ENCODE results near the gene ACVRL1. TPM values are rescaled to one million over a fixed set of nuclear protein-coding genes. Genes with fewer than 3 reads are reported as not detected.
"Not testable (repeated sequence)": the region's sequence is repeated elsewhere in the genome, so short reads cannot be mapped to it uniquely, and the experiment has no call there.

The ACVRL1 gene
- total RNA-seq, 2 donors from 2014 or later: not detected

- Mint-ChIP-seq H3K4me1 (ENCODE audit: low read depth) (peaks cover 25% of the 10 kb centered on the region), H3K36me3 (ENCODE audit: insufficient read depth in 2 of 2) (peaks cover 2 to 6% of the 10 kb centered on the region in 2 donors), H3K27me3 (ENCODE audit: low read depth) (no peaks in the 10 kb centered on the region), H3K4me3 (no peak overlapping the region), H3K9me3 (peaks cover 0 to 9% of the 10 kb centered on the region in 2 donors), H3K27ac (peak overlapping the region; percentile 41)
- DNase-seq: peak; percentile 17 to 22
- peak; percentile 50 to 59 for ATAC-seq (replicated peaks in 1 of 2)
Measured at GRCh38 chr12:51884676-51885229, 22.6 kb upstream of the ACVRL1 start.

- not testable (repeated sequence) for H3K36me3 Mint-ChIP-seq (ENCODE audit: insufficient read depth in 2 of 2); DNase-seq; ATAC-seq (replicated peaks in 1 of 2); H3K27me3 Mint-ChIP-seq (ENCODE audit: low read depth); H3K9me3 Mint-ChIP-seq
- Mint-ChIP-seq H3K27ac (peak overlapping the region; percentile 45), H3K4me1 (ENCODE audit: low read depth) (peaks cover 25% of the 10 kb centered on the region), H3K4me3 (peak overlapping the region; percentile 60 to 74)
Measured at GRCh38 chr12:51885294-51886020, 21.8 kb upstream of the ACVRL1 start.

- peaks cover 25% of the 10 kb centered on the region for H3K4me1 Mint-ChIP-seq (ENCODE audit: low read depth)
- DNase-seq (peak; percentile 49 to 53), ATAC-seq (replicated peaks in 1 of 2) (peak; percentile 92 to 96)
- H3K27me3 Mint-ChIP-seq (ENCODE audit: low read depth): no peaks in the 10 kb centered on the region
- H3K27ac Mint-ChIP-seq: peak overlapping the region; percentile 45
- H3K9me3 Mint-ChIP-seq: peaks cover 0 to 9% of the 10 kb centered on the region in 2 donors
- H3K36me3 Mint-ChIP-seq (ENCODE audit: insufficient read depth in 2 of 2): peaks cover 2 to 6% of the 10 kb centered on the region in 2 donors
- peak overlapping the region; percentile 60 to 74 for H3K4me3 Mint-ChIP-seq
Measured at GRCh38 chr12:51886021-51886710, 21.1 kb upstream of the ACVRL1 start.

GRCh38 chr12:51887476-51888315, 19.6 kb upstream of the ACVRL1 start, which contains the start of gene ANKRD33:
TSS of gene ANKRD33 (plus strand) at chr12:51888103. CDS start at chr12:51888187, 84 bp downstream.
- Mint-ChIP-seq H3K27ac (no peak within 1 kb of the TSS), H3K9me3 (peaks cover 0 to 9% of the 10 kb centered on the region in 2 donors), H3K4me3 (no peak within 1 kb of the TSS), H3K4me1 (ENCODE audit: low read depth) (peaks cover 25% of the 10 kb centered on the region), H3K36me3 (ENCODE audit: insufficient read depth in 2 of 2) (peaks cover 2 to 6% of the 10 kb centered on the region in 2 donors), H3K27me3 (ENCODE audit: low read depth) (no peaks in the 10 kb centered on the region)
- ATAC-seq (replicated peaks in 1 of 2): no peak
- no peak for DNase-seq

GRCh38 chr12:51888316-51889215, 18.7 kb upstream of the ACVRL1 start:
- Mint-ChIP-seq H3K27me3 (ENCODE audit: low read depth) (no peaks in the 10 kb centered on the region), H3K36me3 (ENCODE audit: insufficient read depth in 2 of 2) (peaks cover 2 to 6% of the 10 kb centered on the region in 2 donors), H3K27ac (no peak overlapping the region), H3K4me3 (no peak overlapping the region), H3K4me1 (ENCODE audit: low read depth) (peaks cover 25% of the 10 kb centered on the region), H3K9me3 (peaks cover 0 to 9% of the 10 kb centered on the region in 2 donors)
- ATAC-seq (replicated peaks in 1 of 2): no peak
- DNase-seq: no peak

DNA sequence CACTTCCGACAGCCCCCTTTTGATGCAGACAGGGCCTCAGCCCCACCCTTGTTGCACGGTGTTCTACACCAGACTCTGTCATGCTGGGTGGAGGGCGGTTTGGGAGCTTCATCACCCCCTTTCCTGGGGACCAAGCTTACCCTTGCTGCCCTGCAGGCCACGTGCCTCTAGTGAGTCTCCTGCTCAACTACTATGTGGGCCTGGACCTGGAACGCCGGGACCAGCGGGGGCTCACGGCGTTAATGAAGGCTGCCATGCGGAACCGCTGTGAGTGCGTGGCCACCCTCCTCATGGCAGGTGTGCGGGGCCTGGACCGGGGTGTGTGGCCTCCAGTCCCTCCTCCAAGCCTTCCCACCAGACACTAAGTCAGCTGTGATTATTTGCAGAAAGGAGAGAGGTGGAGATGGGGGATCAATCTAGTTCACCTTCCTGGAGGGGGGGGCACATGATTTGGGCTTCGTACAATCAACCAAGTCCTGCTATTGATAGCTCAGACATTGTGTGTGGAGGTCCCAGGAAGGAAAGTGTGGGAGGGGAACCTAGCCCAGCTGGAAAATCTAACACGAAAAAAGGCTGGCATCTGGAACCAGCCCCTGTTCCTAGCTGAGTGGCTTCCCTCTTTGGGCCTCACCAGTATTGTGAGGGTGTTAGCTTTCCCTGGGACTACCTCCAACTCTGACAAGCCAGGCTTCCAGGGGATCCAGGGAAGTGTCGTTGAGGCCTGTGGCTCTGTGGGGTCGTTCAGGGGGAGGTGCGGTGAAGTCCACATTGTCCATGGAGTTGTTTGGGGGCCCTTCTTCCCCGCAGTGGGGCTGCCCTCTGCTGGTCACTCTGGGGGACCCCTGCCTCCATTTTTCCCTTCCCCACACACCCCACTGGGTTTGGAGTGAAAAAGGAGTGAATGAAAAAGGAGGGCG, 17.8 kb upstream of the ACVRL1 start:
- Mint-ChIP-seq H3K27me3 (ENCODE audit: low read depth) (no peaks in the 10 kb centered on the region), H3K4me3 (no peak overlapping the region), H3K36me3 (ENCODE audit: insufficient read depth in 2 of 2) (peaks cover 2 to 6% of the 10 kb centered on the region in 2 donors), H3K9me3 (peaks cover 0 to 9% of the 10 kb centered on the region in 2 donors), H3K4me1 (ENCODE audit: low read depth) (peaks cover 24% of the 10 kb centered on the region), H3K27ac (no peak overlapping the region)
- no peak for DNase-seq
- no peak for ATAC-seq (replicated peaks in 1 of 2)

DNA sequence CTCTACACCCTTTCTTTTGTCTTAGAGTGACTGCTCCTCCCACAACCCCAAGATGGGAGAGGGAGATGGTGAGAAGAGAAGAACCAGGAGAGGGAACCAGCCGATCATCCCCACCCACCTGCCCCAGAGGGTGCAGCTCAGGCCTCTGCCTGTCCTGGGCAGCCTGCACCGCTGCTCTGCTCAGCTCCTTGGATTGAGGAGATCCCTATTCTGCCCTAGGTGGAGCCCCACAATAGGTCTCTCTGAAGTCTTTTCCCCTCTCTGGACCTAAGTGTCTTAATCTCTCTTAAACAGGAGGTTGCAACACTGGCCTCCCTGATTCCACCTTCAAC, 17.2 kb upstream of the ACVRL1 start:
- Mint-ChIP-seq H3K27me3 (ENCODE audit: low read depth) (no peaks in the 10 kb centered on the region), H3K9me3 (peaks cover 0 to 5% of the 10 kb centered on the region in 2 donors), H3K4me3 (no peak overlapping the region), H3K36me3 (ENCODE audit: insufficient read depth in 2 of 2) (peaks cover 0 to 2% of the 10 kb centered on the region in 2 donors), H3K4me1 (ENCODE audit: low read depth) (peaks cover 18% of the 10 kb centered on the region), H3K27ac (no peak overlapping the region)
- ATAC-seq (replicated peaks in 1 of 2) (no peak), DNase-seq (no peak)

DNA sequence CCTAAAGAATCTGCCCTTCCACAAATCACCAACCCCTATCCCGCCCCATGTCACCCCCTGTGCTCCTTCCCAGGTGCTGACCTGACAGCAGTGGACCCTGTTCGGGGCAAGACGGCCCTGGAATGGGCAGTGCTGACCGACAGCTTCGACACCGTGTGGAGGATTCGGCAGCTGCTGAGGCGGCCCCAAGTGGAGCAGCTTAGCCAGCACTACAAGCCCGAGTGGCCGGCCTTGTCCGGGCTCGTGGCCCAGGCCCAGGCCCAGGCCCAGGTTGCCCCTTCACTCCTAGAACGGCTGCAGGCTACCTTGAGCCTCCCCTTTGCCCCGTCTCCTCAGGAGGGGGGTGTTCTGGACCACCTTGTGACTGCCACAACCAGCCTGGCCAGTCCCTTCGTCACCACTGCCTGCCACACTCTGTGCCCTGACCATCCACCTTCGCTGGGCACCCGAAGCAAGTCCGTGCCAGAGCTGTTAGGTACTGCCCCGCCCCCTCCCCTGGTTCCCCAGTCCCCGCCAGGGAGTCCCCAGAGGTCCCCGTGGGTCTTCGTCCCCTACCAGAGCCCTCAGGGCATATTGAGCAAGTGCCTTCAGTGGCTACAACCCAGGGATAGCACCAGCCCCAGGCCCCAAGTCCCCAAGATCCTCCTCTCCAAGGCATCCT, 16.7 kb upstream of the ACVRL1 start:
- no peak overlapping the region for H3K4me3 Mint-ChIP-seq
- H3K27ac Mint-ChIP-seq: no peak overlapping the region
- DNase-seq: no peak
- no peak for ATAC-seq (replicated peaks in 1 of 2)
- peaks cover 0 to 5% of the 10 kb centered on the region in 2 donors for H3K9me3 Mint-ChIP-seq
- no peaks in the 10 kb centered on the region for H3K36me3 Mint-ChIP-seq (ENCODE audit: insufficient read depth in 2 of 2)
- no peaks in the 10 kb centered on the region for H3K27me3 Mint-ChIP-seq (ENCODE audit: low read depth)
- H3K4me1 Mint-ChIP-seq (ENCODE audit: low read depth): peaks cover 13% of the 10 kb centered on the region

DNA sequence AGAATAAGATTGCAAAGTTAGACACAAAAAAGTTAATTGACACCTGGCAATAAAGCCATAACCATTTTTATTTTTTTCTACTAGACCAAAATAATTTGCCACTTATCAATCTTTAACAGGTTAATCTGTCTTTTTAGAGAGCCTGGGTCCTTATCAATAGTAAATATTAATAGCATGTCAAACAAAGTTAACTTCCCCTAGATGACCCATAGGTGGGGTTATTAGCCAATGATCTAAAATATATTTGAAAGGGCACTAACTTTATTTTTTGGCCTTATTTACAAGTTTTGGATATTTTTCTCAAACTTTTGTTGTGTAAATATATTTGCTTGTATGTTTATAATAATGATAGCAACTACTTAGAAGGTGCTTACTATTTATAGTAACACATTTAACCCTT, 15.5 kb upstream of the ACVRL1 start:
- H3K27me3 Mint-ChIP-seq (ENCODE audit: low read depth): no peaks in the 10 kb centered on the region
- ATAC-seq (replicated peaks in 1 of 2) (no peak), DNase-seq (no peak)
- peaks cover under 1% of the 10 kb centered on the region for H3K4me1 Mint-ChIP-seq (ENCODE audit: low read depth)
- no peaks in the 10 kb centered on the region for H3K9me3 Mint-ChIP-seq
- H3K4me3 Mint-ChIP-seq: no peak overlapping the region
- H3K27ac Mint-ChIP-seq: no peak overlapping the region
- no peaks in the 10 kb centered on the region for H3K36me3 Mint-ChIP-seq (ENCODE audit: insufficient read depth in 2 of 2)

- H3K4me3 Mint-ChIP-seq: no peak overlapping the region
- no peaks in the 10 kb centered on the region for H3K36me3 Mint-ChIP-seq (ENCODE audit: insufficient read depth in 2 of 2)
- H3K9me3 Mint-ChIP-seq: no peaks in the 10 kb centered on the region
- no peaks in the 10 kb centered on the region for H3K27me3 Mint-ChIP-seq (ENCODE audit: low read depth)
- DNase-seq: no peak
- no peaks in the 10 kb centered on the region for H3K4me1 Mint-ChIP-seq (ENCODE audit: low read depth)
- no peak overlapping the region for H3K27ac Mint-ChIP-seq
- ATAC-seq (replicated peaks in 1 of 2): no peak
Measured at GRCh38 chr12:51893786-51894185, 13.5 kb upstream of the ACVRL1 start.

Measured in activated T-cell treated with anti-CD3 and anti-CD28 coated beads, Interleukin-2, amount 50 U/mL, for 72 hours (primary cell).